NCI-H1105 (cell line): Measurements from ENCODE around the gene WDR37.
"Not testable (repeated sequence)": the region's sequence is repeated elsewhere in the genome, so short reads cannot be mapped to it uniquely, and the experiment has no call there.

Source experiments
- DNase-seq: peaks from one replicate; lab custom pipeline; 2025; lab: John Stamatoyannopoulos, UW

WDR37 gene

DNA sequence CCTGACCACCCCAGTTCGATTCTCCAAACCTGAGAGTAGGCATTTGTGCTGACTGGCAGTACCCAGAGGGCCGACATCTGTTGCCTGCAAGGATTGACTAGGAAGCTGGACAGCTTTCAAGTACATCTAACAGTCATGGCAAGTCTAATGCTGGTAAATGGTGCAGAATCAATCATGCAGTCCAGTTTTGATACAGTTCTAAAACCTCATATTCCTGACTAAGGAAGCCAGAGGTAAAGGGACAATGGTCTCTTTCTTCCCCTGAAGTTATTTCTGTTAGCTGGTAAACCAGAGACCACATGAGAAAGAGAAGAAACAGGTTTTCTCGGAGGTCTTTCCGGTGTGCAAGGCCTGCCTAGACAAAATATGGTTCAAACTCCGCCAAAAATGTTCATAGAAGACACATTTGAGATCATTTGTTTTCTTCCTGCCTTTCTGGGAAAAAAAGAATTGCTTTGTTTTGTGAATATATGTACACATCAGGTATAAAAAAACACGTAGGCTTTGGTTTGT is 97.1 kb downstream of the WDR37 start:
- DNase-seq, result no peak

DNA sequence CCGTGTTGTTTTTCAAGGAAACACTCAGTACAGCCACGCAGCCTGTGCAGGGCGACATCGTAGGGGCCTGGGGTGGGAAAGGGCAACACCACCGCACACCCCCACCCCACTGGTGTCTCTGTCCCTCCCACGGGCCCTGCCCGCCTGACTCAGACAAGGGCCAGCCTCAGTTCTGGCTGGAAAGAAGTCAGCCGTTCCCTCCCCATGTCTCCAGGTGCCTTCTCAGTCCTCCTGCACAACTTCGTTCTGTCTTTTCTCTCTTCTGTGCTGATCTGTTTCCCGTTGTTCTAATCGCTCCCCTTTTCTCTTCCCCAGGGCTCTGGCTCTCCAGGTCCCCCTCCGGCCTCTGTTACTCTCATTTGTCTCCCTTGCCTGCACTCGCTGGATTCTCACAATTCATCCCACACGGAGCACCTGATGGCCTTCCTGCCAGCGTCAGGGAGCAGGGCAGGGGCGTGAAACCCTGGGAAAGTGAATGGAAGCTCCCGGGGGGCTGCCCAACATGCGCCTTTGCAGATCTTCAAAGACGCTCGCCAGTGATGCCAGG is 97.7 kb downstream of the WDR37 start:
- no peak for DNase-seq

DNA sequence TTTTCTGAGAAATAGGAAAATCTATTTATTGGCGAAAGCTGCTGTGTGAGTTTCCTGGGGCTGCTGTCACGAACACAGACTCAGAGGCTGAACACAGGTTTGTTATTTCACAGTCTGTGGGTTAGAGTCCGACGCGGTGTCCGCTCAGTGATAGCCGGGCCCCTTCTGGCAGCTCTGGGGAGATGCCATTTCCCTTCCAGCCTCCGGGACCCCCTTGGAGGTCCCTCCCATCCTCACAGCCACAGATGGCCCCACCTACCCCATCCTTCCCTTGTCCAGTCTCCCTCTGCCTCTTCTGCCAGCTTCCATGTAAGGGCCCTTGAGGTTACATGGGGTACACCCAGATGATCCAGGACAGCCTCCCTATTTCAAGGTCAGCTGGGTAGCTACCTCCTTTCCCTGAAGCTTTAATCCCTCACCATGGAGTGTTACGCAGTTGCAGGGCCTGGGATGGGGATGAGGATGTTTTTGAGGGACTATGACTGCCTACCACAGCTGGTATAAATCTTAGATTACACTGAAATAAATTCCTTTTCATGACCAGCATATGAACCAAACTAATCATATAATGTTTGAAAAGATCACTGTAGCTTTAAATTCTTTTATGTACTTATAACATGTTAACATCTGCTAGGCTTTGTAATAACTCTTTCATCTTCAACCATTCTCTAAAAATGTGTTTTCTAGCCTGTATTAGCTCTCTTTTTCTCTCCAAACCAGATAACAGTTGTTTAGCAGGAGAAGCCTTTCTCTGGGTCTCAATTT is 98.5 kb downstream of the WDR37 start:
- DNase-seq, result no peak

DNA sequence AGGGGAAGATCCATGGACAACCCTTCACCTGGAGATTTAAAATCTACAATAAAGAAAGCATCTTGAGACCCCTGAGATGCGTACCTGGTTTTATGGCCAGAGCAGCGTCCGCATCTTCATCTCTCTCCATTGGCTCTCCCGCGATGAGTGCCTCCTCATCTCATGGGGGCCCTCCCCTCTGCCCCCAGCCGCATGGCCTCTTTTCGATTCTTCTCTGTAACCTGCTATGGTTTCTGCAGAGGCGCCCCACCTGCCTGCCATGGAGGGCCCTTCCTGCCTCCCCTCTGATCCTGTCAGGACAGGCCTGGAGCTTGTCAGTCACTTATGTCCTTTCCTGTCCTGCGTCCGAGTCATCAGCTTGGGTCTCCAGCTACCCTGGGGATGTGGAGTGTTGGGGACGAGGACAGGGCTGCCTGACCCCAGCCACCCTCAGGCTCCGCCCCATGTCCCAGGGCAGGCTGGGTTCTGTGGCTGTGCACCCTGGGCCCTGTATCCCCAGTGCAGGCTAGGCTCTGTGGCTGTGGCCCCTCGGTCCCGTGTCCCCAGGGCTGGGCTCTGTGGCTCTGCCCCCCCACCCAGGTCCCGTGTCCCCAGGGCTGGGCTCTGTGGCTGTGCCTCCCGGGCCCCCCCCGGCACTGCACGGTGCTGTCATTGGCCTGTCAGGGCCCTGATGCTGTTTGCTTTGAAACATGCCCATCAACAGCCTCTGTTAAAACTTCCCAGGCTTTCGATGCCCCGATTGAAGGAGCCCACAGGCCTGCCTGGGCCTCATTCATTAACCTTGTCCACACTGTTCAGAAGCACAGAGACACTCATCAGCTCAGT is 99.8 kb downstream of the WDR37 start:
- DNase-seq, result no peak

DNA sequence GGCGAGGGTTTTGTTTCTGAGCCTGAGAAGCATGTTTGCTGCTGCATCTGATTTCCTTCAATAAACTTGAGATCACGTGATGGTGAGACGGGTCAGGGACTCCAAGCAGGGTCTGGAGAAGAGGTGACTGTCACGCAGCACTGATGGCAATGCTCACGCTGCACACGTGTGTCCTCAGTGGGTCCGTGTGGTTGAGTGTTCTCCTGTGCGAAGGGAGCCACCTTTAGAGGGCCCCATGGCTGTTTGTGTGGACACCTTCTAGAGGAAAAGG is 100.4 kb downstream of the WDR37 start:
- no peak for DNase-seq

DNA sequence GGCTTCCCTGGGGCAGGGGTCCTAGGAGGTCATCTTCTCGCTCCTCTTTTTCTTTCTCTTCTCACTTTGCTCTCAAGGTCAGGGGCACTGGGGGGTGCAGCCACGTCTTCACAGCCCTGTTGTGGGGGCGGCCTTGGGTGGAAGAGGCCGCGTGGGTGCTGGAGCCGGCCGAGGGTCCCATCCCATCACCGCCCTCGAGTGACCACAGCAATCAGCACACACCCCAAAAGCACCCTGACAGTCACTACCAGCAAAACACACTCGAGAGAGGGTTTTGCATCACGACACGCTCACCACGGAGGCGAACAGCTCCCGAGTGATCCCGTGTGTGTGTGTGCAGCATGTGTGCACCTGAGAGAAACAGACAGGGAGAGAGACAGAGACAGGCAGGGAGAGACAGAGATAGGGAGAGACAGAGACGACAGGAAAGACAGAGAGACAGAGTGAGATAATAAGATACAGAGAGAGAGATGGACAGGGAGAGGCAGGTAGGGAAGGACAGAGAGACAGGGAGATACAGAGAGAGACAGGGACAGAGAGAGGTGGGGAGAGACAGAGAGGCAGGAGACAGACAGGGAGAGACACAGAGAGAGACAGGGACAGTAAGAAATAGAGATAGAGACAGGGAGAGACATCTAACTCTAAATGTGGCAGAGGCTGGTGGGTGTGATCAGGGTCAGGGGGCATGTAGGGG is 100.9 kb downstream of the WDR37 start:
- DNase-seq, result no peak

DNA sequence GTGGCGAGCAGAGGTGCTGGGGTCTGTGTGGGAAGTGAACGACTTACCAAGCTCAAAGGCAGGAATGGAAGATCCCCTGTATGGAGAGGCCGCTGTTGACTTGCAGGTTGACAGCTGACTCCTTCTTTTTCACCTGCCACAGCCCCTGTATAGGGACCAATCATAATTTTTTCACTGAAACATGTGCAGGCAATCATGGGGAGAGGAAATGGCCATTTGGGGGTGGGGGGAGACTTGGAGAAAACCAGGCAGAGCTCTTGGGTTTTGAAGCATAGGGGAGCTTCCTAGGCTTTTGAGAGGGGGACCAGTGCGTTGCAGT is 101.4 kb downstream of the WDR37 start:
- no peak for DNase-seq

DNA sequence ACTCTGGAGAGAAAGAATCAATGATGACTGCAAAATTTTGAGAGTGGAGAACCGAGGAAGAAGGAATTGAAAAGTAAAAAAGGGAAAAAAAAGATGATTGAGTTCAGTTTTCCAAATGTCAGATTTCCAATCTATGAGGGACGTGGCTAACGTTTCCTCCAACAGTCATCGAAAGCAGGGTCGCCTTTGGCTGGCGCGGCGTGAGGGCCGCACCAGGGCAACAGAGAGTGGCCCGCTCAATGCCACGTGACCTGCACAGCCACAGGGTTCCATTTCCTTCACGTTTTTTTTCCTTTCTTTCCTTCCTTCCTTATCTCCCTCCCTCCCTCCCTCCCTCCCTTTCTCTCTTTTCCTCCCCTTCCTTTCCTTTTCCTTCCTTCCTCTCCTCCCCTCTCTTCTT is 101.9 kb downstream of the WDR37 start:
- no peak for DNase-seq

DNA sequence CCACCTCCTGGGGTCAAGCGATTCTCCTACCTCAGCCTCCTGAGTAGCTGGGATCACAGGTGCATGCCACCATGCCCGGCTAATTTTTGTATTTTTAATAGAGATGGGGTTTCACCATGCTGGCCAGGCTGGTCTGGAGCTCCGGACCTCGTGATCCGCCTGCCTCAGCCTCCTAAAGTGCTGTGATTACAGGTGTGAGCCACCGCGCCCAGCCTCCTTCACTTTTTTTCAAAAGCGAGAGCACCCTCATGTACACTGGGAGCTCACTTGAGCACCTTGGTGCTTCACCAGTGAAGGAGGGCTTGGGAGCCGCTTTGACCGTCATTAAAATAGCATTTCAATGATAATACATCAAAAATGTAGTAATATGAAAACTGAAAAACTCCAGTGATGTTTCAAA is 102.4 kb downstream of the WDR37 start:
- not testable (repeated sequence) for DNase-seq

DNA sequence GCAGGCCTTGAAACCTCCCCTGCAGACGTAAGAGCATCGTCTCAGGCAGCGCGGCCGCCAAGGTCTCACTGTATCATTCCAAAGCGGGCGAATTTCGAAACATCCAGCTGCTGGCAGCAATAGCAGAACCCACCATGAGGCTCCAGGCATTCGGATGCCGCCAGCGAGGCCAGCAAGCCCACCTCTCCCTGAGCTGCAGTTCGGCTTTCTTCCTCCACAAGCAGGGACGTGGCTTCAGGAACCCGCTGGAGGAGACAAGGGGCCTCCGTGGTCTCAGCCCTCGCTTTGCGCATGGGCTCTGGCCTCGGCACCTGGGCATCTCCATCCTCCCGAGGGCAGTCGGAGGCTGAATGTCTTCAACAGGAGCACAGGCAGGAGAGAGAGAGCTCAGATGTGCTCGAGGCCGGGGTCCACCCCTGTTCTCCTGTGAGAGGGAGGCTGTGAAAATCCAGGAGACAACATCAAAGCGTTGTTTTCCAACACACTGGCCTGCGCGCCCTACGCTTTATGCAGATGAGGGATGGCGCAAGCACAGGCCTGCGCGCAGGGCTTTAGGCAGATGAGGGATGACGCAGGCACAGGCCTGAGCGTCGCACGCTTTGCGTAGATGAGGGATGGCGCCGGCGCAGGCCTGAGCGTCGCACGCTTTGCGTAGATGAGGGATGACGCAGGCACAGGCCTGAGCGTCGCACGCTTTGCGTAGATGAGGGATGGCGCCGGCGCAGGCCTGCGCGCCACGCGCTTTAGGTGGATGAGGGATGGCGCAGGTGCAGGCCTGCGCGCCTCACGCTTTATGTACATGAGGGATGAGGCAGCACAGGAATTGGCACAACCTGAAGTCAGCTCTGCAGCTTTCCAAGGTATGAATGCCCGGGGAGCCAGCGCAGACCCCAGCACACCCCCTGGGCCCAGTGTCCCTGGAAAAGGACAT is 103.2 kb downstream of the WDR37 start:
- no peak for DNase-seq

DNA sequence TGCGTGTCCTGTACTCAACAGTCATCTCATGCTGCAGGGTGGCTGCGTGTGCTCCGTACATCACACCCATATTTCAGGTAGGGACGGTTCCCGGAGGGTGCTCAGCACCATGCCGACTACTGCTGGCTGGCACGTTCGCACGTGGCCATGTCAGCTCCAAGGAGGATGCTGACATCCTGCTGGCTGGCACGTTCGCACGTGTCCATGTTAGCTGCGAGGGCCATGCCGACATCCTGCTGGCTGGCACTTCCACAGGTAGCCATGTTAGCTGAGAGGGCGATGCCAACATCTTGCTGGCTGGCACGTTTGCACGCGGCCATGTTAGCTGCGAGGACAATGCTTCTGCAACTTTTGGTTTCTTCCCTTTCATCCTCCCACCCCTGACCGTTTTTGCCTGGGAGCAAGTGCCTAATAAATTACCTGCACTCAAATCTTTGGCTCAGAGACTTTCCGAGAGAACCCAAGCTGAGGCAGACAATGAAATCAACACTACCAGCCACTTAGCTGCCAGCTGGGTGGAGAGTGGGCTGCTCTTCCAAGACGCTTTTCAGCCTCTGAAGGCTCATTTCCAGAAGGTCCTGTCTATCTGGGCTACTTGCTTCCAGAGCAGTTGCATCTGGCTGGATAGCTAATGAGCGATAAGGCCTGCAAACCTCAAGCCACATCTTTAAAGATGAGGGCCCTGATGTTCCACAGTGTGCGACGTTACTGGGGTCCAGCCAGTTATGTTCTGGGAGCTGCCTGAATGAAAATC is 104.6 kb downstream of the WDR37 start:
- DNase-seq, result no peak

DNA sequence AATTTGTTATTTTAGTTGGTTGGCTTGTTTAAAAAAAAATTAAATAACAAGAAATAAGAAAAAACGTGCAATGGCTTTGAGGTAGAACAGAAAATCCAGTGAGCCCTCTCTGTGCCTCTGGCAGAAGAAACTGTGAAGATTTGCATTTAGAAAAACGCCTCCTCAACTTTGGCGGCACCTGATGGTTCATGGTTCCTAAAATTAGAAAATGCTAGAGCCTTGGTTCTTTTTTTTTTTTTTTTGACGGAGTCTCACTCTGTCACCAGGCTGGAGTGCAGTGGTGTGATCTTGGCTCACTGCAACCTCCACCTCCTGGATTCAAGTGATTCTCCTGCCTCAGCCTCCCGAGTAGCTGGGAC is 105.1 kb downstream of the WDR37 start:
- DNase-seq, result not testable (repeated sequence)

DNA sequence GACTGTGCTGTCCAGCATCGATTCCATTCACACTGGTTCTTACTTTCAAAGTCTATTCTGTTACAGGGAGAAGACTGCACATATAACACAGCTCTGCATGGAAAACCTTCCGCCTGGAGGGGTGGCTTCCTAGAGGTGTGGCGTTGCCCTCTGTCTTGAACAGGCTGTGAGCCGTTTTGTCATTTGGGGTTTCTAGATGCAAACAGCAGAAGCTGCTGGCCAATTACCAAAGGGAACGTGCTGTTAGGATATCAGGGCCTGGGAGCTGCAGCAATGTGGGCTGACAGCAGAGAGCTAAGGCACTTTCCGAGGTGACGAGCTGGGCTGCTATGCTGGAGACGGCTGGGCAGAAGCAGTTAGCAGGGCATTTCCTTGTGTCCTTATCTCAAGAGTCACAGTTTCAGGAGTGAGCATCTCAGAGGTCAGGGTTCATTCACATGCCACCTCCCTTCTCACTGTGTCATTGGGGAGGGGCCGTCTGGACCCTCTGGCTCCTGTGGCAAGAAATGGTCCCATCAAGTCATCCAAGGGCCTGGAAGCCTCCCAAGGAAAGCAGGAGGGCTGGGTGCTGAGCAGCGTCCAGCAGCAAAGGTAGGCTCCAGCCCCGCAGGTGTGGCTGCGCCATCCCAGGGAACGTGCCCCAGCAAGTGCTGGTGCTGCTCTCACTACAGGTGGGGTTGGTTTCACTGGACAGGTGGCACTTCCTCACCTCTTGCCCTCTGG is 106.5 kb downstream of the WDR37 start:
- DNase-seq, result no peak

DNA sequence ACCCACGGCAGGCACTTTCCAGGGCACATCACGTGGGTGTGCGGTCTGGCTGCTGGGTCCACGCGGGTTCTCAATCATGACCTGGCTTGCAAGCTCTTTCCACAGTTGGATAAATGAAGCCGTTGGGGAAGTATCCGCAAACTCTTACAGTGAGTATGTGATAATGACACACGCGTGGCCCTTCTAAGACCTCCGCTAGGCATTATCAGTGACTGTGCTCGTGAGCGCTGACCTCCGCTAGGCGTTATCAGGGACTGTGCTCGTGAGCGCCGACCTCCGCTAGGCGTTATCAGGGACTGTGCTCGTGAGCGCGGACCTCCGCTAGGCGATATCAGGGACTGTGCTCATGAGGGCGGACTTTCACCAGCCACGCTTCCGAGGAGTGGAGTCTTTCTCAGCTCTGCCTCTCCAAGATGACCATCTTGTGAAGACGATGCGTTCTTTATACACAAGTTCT is 107.0 kb downstream of the WDR37 start:
- no peak for DNase-seq

DNA sequence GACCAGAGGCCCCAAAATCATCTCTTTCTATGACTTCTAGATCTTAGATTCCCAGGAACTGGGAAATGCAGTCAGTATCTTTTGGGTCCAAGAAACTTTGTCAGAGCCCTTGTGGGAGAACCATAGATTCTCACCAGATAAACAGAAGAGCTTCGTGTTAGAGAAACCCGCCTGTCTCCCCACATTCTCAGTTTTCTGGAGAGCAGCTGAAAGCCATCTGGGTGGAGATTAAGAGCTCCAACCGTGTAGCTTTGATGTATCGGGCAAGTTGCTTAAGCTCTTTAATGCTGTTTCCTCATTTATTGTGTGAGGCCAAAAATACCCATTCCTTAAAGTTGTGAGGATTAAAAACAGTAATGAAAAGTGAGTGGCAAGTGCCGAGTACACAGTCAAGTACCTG is 107.6 kb downstream of the WDR37 start:
- DNase-seq, result no peak

DNA sequence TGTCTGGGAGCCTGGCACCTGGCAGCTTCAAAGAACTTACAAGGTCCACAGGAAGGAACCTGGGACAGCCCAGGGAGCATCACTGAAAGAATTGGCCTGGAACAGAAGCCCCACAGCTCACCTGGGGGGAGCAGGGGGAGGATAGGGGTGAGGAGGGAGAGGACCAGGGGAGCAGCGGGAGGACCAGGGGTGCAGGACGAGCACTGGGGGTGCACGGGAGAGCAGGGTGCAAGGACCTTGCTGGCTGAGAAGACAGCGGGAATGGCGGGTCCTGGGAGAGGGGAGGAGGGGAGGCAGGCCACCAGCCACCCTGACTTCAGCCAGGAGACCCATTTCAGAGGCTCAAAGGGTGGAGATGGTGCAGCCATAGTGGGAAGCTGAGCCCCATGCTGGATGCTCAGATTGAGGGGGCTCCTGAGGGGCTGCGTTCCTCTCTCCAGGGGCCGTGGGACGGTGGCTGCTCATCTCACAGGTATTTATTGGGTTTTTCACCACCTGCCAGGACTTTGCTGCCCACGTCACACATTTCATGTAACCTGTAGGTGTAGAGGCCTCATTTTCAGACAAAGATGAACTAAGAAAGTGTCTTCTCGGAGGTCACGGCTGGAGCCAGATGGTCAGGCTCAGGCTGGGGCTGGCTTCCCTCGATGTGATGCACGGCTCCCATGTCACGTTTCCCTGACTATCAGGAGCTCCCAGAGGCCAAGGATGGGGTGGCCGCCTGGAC is 110.1 kb downstream of the WDR37 start:
- no peak for DNase-seq

DNA sequence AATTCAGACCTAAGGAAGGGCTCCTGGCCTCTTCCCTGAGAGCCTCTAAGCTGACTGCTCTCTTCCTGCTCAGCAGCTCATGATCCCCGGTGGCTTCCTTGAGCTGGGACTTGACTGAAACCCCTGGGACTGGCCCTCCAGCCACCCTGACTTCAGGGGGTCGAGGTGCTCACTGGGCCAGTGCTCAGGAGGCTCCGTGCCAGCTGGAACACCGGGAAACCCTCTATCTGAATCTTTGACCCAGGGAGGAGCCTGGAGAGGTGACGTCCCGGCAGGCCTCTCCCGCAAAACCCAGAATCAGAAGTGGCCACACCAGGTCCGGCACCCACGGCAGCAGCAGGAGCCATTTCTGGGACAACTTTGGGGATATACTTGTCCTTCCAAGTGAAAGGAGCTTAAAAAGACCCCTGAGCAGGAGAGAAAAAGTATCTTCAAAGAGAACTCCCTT is 110.7 kb downstream of the WDR37 start:
- DNase-seq, result no peak

DNA sequence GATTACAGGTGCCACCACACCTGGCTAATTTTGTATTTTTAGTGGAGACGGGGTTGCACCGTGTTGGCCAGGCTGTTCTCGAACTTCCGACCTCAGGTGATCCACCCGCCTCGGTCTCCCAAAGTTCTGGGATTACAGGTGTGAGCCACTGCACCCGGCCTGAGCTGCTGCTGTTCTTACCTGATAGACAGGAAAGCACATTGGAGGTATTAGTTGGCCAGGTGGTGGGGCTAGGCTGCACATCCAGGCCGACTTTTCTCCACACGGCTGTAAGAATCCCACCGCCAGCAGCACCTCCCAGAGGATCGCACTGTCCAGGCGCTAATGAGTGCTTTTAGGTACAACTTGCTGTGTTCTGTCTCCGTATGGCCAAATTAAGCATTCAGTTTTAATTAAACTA is 112.6 kb downstream of the WDR37 start:
- no peak for DNase-seq

DNA sequence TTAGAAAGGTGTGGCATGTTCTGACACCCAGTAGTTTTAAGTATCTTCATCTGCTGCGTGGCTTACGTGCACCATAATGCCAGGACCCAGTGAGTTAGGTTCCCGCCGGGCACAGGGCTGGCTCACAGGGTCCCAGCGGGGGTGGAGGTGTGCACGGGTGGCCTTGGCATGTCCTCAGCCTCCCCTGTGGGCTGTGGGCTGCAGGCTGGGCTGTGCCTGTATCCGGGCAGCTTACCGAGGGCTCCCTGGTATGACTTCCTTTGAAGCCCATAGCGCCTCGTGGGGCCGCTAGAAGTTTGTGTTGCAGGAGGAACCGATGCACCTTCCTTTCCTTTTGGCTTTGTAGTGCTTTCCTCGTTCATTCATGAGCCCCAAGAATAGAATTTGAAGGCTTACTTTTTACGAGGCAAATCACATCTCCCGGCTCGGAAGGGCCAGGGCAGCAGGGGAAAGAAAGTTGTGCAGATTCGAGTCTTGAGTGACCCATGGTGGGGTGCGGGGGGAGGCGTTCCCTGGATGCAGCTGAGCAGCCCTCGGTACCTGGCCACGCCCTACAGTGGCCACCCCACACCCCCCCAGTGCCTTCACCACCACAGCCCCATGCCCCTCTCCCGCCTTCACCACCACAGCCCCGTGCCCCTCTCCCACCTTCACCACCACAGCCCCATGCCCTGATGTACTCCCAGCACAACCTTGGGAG is 113.2 kb downstream of the WDR37 start:
- no peak for DNase-seq
